Endothelial cell of hepatic sinusoid (primary cell): ENCODE data around the gene MOK.

Source experiments
- in situ Hi-C: cut with HindIII; loops from 2 replicates; pipeline ENCODE4 v1.10.0; 2017; ENCODE audit warnings: low sequenced_read_pairs

The MOK gene

GRCh38 chr14:102209224-102209966 lies 95.6 kb downstream of the MOK start:
- in situ Hi-C loops, result no loop called here

DNA sequence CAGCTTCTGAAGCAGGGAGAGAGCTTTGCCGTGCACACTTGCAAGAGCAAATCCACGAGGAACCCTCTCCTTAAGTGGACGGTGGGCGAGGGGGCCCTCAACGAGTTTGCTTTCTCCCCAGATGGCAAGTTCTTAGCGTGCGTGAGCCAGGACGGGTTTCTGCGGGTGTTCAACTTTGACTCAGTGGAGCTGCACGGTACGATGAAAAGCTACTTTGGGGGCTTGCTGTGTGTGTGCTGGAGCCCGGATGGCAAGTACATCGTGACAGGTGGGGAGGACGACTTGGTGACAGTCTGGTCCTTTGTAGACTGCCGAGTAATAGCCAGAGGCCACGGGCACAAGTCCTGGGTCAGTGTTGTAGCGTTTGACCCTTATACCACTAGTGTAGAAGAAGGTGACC lies 96.2 kb downstream of the MOK start:
- in situ Hi-C loops, result no loop called here

DNA sequence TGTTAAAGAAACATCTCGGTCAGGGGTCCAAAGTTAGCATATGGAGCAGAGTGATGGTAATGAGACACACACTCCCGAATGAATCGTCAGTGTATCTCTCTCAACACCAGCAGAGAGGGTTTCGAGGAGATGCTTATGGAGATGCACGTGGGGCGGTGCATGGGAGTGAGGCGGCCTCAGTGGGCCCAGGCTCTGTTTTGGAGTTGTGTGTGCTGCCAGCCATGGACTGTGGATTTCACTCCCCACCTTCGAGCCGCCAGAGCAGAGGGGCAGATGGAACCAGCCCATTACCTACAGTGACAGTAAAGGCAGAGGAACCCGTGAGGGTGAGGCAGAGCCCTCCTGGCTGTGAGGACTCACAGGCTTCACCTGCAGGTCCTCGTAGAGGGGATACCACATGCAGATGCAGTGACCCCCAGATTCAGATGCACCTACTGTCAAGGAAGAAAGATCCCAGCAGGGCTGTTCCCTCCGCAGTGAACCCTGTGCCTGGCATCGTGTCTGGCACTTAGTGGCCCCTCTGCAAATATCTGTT lies 97.1 kb downstream of the MOK start:
- in situ Hi-C loops, result no loop called here

GRCh38 chr14:102206918-102207317 lies 98.0 kb downstream of the MOK start:
- in situ Hi-C loops, result no loop called here

- in situ Hi-C loops, result no loop called here
Observed at GRCh38 chr14:102205560-102205959, 99.4 kb downstream of the MOK start.

GRCh38 chr14:102203382-102203781 lies 101.6 kb downstream of the MOK start:
- in situ Hi-C loops, result no loop called here

GRCh38 chr14:102202944-102203343 lies 102.0 kb downstream of the MOK start:
- in situ Hi-C loops, result no loop called here

- in situ Hi-C loops, result no loop called here
Observed at GRCh38 chr14:102201776-102202175, 103.2 kb downstream of the MOK start.

- in situ Hi-C loops, result no loop called here
Observed at GRCh38 chr14:102201353-102201738, 103.6 kb downstream of the MOK start.

- in situ Hi-C loops, result no loop called here
Observed at GRCh38 chr14:102200690-102201352, 104.1 kb downstream of the MOK start.

DNA sequence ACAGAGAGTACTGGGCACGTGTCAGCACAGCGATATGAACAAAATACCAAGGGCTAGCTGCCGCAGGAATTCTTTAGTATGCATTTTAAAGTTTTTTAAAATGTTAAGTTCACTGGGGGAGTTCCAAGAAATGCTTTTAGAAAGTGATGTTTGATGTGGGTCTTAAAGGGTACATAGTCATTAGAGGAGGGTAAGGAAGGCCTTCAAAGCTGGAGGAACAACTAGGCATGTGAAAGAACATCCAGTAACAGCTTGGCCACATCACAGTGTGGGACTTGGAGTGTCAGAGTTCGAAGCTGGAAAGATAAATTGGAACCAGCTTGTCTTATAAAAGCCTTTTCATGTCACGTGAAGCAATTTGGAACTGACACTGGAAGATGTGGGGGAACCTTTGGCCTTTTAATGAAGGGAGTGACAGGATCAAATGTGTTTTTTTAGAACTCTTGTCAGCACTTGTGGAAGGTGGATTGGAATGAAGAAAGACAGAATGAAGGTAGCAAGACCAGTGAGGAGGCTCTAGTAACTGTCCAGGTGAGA lies 107.6 kb downstream of the MOK start:
- in situ Hi-C loops, result no loop called here

DNA sequence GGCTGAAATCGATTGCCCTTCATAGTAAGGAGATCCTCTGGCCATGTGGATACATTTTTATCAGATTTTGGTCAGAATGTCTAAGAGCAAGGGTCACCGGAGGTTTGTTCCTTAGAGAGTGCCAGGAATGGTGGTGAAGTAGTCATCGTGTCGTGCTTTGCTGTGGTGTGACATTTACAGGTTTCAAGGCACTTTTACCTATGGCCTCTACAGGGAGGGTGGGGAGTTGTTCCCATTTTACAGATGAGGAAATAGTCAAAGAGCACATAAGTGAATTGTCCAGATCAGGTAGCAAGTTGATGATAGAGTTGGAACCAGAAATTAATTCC lies 108.1 kb downstream of the MOK start:
- in situ Hi-C loops, result no loop called here

DNA sequence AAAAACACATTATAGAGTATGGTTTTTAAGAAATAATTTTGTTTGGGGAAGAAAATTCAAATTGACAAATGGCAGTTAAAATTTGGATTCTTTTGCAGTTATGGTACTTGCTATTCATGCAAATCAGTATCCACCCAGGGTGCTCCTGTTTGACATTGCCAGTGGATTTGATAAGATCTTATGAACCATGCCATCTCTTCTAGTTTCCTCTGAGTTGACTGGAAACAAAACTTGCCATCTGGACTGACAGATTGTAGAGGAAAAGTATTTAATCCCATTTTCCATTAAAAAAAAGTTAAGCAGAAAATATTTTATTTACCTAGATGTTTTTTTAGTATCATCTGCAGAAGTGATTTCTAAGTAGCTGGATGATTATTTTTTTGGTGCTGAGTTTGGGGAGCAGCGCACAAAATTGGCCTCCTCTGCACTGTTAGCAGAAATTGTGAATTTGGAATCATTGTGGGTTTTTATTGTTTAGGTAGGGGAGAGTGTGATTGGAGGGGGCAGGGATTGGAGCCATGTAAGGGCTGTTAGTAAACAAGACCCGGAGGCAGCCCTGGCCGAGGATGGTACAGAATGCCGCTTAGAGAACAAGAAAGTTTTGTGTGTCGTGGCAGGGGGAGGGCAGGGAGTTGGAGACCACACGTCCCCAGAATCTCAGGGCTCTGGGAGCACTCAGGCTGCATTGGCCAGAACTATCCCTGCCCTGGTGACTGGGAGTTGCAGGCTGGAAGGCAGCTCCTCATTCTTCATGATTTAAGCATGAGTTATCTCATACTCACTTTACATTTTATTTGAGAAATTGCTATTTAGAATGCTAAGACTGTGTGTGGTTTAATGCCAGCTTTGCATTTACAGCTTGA lies 108.7 kb downstream of the MOK start:
- in situ Hi-C loops, result no loop called here

- in situ Hi-C loops, result no loop called here
Observed at GRCh38 chr14:102195446-102195845, 109.5 kb downstream of the MOK start.

DNA sequence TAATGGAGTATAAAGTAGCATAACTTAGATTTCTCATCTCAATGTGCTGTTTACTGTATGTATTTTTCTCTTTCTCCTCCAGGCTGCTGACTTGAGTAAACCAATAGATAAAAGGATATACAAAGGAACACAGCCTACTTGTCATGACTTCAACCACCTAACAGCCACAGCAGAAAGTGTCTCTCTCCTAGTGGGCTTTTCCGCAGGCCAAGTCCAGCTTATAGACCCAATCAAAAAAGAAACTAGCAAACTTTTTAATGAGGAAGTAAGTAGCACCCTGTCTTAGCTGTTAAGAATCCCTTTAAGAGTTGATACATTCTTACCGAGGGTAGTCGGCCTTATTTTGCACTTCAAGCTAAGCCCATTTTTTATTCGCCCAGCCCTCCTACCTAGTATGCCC lies 110.1 kb downstream of the MOK start:
- in situ Hi-C loops, result no loop called here

- in situ Hi-C loops, result no loop called here
Observed at GRCh38 chr14:102192840-102193502, 112.0 kb downstream of the MOK start.

DNA sequence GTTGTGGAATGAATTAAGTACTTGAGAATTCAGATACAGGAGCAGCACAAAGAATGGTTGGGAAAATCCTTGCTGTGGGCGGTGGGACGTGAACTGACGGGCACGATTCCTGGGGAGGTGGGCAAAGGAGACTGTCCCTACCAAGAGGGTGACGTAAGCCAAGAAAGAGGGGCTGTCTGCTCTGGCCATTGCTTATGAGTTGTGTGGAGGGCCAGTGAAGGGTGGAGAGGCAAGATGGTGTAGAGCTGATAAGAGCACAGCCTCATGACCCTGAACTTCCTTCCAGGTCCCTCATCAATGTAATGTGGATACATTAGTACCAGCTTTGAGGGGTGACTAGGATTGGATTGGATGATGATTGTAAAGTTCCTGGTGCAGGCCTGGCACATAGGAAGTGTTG lies 115.1 kb downstream of the MOK start:
- in situ Hi-C loops, result no loop called here

- in situ Hi-C loops, result no loop called here
Observed at GRCh38 chr14:102188187-102188586, 116.8 kb downstream of the MOK start.

GRCh38 chr14:102187568-102188001 lies 117.4 kb downstream of the MOK start:
- in situ Hi-C loops, result no loop called here

DNA sequence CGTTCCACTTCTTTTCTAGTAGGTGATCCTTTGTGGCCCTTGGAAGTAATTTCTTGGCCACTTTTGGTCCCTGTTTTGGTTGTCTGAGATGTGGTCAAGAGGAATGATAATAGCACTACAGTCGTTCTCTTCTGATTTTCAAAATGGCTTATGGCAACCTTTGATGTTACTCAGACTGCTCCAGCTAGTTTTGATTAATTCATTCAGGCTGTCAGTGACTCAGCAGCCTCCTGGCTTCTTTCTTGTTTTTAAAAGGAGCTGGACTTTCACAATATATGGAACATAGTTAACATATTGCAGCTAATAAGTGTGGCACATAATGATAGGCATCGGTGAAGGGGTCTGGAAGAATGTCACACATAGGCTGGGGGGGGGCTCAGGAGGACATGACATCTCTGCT lies 117.9 kb downstream of the MOK start:
- in situ Hi-C loops, result no loop called here

- in situ Hi-C loops, result no loop called here
Observed at GRCh38 chr14:102185360-102185759, 119.6 kb downstream of the MOK start.
